Right renal cortex interstitium (tissue), 3 donors: Measurements from ENCODE around the gene KLHL24. TPM values are rescaled to one million over a fixed set of nuclear protein-coding genes. Genes with fewer than 3 reads are reported as not detected.

Experiments used
- polyA plus RNA-seq, 3 donors: library from polyadenylated mRNA; unstranded; fragments of 120-200 nt; gene quantifications; one replicate each; pipeline ENCODE4 v1.2.1, GENCODE V29; 2013; ENCODE audit not compliant: insufficient read length in 3 of 3

Gene KLHL24
- polyA plus RNA-seq, 3 donors: 48.2 to 51.9 (median 49.9) TPM

Other genes with a start within 250 kb of the KLHL24 start
- gene MCF2L2, start 207.0 kb upstream of the KLHL24 start, polyA plus RNA-seq: under 1 TPM; 0.37 to 0.78 (median 0.71) TPM
- gene KLHL6, start 79.9 kb upstream of the KLHL24 start, polyA plus RNA-seq: 1 to 10 TPM in 2 of 3 donors, under 1 TPM in 1; 0.94 to 1.2 (median 1.2) TPM
- 10 to 100 TPM; 32.9 to 35.8 (median 33.6) TPM for gene YEATS2, start 62.2 kb downstream of the KLHL24 start, polyA plus RNA-seq
- under 1 TPM; 0.52 to 0.65 (median 0.61) TPM for gene MAP6D1, start 190.0 kb downstream of the KLHL24 start, polyA plus RNA-seq
- 10 to 100 TPM; 59.5 to 67.2 (median 65.0) TPM for gene PARL, start 249.3 kb downstream of the KLHL24 start, polyA plus RNA-seq